HG02798 (cell line): ENCODE results near the gene DNAH2.
A peak's percentile ranks its signal among the peaks of the same experiment; 100 is the strongest.

Source experiments
- ATAC-seq: cut with Tn5 transposase; IDR thresholded peaks from one replicate; pipeline ENCODE4 v1.9.1; 2021; ENCODE audit warnings: mild to moderate bottlenecking; ENCODE audit not compliant: unreplicated experiment, poor library complexity

The DNAH2 gene

DNA sequence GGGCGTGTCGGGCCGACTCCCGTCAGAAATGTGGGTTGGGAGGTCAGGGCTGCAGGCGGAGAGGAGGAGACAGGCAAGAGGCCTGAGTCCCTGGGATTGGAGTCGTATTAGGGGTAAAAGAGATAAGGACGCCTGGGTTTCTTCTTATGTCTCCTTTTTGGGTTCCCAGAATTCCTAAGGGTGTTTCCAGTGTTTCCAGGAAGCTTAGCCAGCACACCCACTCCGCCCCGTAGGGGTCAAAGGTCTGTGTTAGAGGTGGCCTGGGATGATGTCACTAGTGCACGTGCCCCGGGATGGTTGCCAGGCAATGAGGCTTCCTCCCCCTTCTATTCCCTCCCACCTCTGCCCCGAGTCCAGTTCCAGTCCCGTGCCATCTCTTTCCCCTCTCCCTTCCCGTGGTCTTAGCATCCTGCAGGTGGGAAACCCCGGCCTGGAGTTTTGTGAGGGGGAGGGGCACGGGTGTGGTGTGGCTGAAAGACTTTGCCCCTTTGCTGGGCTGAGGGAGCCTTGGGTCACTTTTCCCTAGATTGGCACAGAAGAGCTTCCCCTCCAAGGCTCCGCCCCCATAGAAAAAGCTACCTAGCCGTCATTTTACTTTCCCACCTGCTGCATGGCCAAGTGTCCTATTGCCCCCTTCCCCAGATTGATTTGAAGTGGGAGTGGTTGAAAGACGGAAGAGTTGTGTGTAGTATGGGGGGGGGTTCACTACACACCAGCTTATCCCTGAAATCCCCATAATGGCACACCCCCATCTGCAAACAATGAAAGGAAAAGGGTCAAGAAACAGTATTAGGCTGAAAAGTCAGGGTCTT is 119.3 kb downstream of the DNAH2 start:
- ATAC-seq = no peak

DNA sequence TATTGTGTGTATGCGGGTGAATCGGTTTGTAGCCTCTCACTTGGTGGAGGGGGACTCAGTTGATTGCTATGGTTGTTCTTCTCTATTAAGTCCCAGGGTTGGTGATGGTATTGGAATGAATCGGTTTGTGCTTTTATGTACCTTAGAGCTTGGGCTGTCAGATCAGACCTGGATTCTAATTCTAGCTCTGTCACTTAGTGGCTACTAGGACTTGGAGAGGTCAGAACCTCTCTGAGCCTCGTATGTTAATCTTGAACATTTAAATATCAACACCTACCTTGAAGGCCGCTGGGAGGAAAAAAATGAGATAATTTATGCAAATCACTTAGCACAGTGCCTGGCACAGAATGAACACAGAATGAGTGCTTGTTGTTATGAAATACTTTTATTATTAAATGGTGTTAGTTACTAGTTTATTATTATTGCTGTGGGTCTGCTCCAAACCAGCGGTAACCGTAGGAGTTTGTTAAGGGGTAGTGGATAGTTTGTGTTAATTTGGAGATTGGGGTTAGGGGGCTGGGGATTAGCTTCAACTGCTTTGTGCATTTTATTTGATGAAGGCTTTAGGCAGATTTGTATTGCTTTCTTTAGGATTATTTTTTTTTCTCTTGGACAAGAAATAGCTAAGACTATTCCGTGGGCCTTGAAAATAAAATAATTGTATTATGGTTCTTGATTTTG is 120.0 kb downstream of the DNAH2 start:
- ATAC-seq = no peak

DNA sequence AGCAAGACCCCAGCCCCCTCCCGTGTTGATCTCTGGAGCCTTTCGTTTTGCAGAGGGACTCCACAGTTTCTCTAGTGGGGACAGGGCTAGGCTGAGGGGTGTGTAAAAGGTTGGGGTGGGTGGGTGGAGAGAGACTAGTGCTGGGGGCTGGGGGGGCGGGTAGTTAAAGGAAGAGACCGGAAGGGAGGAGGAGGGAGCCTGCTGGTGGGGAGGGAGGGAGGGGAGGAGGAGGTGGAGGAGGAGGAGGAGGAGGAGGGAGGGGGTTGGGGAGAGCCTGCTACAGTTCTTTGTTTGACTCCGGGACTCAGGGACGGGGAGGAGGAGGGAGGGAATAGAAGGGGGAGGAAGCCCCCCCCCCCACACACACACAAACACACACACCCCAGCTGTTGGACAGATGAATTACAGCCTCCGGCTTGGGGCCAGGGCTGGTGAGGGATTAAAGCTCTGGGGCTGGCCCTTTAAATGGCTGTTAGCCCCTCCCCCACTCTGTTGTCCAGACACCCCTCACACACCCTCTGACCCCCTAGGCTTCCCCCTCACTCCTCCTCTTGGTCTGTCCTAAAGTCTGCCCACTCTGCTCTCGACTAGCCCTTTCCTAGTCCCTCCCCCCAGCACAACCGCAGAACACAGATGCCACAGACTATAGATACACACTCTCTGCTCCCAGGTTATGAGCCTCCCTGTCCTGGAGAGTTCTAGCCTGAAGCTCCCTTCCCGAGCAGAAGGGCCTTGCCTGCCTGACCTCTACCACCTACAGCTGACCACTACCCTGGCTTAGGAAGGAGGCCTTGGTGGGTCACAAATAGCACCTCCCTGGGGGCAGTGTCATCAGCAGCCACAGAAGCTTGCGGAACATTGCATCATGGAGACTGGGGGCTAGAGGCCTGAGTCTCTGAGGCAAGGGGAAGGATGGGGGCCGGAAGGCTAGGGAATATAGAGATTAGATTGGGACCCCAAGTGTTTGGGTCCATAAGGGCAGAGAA is 120.8 kb downstream of the DNAH2 start:
- no peak for ATAC-seq

DNA sequence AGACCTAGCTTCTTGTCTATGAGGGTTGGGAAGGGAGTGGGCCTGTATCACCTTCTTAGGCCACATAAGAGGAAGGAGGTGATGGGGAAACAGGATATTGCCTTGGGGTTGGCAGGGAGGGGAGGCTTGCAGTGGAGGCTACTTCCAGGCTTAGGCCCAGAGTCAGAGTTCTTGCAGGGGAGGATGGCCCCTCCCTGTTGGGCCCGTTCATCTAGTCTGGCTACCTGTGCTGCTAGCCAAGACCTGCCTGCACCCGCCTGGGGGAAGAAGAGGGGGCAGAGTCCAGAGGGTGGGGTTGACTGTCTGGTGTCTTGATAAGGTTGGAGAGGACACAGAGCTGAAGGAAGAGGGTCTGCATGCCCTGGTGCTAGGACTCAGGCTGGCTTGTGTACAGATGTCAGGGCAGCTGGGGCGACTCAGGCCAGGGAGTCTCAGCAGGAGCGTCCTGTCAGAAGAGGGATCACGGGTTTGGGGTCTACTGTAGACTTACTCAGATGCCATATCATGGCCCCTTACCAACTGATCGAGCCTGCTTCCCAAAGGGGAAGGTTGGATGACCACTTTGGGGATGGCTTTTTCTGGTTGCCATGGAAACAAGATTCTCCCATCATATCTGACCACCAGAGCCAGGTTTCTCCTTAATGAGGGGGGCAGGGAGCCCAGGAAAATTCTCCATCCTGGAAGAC is 121.8 kb downstream of the DNAH2 start:
- ATAC-seq = no peak

DNA sequence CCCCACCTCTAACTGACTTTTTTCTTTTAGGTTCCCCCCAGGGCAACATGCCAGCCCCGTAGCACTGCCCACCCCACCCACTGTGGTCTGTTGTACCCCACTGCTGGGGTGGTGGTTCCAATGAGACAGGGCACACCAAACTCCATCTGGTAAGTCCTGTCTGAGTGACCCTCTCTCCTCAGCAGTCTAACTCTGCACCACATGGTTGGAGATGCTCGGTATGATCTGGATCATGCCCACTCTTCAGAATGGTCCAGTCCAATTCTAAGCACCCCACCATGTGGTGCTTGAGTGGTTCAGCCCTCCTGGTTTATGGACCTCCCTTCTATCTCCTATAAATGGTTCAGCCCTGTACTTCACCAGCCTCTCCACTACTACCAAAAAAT is 122.3 kb downstream of the DNAH2 start:
- no peak for ATAC-seq

DNA sequence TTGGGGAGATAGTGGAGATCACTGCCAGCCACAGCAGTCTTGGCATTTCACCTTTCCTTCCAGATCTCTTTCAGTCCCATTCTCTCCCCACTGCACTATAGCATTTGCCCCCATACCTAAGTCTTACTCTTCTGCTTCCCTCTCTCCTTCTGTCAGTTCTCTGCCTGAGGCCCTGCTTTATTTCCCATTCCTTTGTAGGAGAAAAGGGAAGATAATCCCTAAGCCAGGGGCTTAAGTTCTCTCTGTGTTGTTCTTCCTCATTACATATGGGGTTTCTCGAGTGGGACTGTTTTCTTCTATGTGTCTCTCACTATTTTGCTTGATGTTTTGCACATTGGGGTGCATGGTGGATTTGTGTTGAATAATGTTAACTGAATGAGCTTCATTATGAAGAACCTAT is 122.9 kb downstream of the DNAH2 start:
- ATAC-seq = no peak

DNA sequence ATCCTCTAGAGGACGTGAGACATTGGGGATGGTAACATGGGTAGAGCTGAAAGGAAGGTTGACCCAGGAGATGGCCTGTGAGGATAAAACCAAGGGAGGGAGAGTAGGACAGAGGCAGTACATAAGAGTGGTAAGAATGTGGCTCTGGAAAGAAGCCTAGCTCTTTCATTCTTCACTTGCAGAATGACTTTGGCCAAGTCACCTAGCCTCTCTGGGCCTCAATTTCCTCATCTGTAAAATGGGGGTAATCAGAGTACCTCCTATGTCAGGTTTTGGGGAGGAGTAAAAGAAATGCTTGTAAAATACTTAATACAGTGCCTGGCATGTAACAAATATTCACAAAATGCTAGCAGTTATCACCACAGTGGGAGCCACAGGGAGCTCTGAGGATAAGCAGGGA is 123.3 kb downstream of the DNAH2 start:
- no peak for ATAC-seq

DNA sequence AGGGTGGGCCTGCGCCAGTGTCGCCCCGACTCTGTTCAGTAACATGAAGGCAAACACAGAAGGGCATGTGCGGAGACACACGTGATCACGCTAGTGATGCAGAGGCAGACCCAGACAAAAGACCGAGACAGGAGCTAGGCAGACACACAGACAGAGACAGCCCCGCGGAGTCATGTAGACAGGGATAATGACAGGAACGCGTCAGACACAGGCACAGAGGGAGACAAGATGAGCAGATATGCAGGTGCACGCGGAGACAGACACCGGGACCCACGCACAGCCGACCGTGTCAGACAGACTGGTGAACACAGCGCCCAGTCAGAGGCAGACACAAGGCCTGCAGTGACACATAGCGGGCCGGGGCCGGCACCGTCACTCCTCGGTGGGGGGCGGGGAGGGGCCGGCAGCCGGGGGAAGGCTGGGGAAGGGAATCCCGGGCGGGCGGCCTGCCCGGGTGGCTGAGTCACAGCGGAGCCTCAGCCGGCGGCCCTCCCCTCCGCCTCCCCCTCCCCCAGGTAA is 123.9 kb downstream of the DNAH2 start:
- ATAC-seq = peak; percentile 6

DNA sequence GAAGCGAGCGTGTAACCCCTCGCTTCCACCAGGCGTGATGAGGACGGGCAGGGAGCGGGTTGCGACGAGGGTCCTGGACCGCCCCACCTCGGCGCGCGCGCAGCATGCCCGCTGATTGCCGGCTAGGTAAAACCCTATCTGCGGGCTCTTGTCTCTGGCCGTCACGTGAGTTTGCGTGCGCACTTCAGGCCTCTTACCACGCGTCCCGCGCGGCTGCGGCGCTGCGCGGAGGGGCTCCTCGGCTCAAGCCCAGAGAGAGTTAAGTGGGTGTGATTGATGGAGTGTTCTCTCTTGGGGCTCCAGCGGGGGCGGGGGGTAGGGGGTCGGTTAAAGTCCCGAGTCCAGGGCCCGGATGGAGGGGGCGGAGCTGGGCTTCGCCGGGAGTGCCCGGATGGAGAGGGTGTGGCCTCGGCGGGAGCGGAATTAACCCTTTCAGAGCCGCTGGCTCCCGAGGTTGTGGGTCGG is 124.4 kb downstream of the DNAH2 start:
- peak; percentile 31 for ATAC-seq

DNA sequence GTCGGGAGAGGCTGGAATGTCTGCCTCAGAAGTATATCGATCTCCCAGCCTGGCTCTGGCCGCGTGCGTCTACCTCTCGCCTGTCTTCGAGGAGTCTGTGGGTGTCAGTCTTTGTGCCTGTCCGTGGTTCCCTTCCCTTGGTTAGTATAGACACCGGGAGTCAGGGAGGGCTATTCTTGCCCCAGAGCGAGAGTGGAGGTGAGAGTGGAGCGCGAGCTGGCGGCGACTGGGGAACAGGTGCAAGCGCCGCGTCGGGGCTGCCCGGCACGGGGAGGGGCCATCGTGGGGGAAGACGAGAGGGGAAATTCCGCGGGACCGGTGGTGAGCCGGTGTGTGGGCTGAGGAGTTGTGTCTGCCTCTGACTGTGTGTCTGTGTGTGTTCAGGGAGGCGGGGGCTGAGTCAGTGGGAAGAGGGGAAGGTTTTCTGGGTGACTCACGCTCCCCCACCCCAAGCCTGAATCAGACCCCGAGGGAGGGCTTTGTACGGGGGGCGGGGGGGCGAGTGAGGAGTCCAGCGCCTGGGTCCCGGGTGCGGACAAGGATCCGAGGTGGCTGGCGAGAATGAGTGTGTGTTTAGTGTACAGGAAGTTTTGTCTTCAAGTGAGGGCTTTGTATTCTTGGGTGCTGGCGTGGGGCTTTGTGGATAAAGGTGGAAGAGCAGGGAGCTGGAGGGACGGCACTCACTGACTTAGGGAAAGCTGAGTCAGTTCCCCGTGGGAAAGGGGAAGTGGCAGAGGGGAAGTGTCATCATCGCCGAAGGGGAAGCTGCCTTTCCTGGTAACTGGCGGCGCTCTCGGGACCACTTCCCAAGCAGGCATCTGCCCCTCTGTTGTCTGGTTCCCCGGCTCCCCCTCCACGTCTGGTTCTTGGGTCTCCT is 125.1 kb downstream of the DNAH2 start:
- ATAC-seq = peak; percentile 32

DNA sequence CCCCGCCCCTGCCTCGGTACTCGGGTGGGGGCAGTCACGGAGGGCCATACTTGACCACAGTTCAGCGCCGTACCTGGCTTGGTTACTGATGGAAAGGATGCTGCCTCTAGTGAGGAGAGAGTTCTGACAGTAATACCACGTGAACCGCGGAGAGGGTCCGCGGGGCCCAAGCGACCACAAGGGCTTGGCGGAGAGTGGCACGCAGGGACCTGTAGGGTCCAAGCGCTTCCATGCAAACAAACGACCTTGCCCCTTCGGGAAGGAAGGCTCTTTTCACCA is 125.7 kb downstream of the DNAH2 start:
- no peak for ATAC-seq

DNA sequence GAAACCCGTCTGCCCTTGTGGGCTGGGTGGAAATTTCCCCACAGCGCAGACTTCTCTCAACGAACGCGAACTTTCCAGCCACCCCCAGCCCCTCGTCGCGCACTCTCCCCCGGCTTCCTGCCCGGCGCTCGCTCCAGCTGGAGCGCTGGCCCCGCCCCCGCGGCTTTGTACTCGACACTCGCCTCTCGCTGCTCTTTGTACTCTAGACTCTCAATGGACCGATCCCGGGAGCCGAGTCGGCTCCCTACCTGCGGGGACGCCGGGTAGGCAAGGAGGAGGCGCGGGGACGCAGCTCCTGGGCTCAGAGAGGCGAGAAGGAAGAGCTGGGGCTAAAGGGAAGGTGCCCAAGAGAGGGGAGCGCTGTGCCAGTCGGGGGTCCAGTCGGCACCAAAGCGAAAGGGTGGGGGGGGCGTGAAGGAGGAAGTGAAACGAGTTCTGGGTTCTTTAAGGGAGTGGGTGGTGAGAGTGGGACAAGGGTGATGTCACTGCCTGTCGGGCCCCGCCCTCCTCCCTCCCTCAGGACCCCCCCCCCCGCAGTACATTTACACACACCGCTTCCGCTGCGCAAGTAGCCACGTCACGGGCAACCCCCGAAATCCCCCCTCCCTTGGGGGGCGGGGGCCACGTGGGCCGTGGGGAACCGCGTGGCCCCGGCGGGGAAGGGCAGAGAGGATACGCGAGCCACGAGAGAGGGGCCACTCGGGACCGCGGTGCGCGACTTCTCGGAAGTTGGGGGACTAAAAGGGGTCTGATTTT is 126.2 kb downstream of the DNAH2 start:
- peak; percentile 34 for ATAC-seq

DNA sequence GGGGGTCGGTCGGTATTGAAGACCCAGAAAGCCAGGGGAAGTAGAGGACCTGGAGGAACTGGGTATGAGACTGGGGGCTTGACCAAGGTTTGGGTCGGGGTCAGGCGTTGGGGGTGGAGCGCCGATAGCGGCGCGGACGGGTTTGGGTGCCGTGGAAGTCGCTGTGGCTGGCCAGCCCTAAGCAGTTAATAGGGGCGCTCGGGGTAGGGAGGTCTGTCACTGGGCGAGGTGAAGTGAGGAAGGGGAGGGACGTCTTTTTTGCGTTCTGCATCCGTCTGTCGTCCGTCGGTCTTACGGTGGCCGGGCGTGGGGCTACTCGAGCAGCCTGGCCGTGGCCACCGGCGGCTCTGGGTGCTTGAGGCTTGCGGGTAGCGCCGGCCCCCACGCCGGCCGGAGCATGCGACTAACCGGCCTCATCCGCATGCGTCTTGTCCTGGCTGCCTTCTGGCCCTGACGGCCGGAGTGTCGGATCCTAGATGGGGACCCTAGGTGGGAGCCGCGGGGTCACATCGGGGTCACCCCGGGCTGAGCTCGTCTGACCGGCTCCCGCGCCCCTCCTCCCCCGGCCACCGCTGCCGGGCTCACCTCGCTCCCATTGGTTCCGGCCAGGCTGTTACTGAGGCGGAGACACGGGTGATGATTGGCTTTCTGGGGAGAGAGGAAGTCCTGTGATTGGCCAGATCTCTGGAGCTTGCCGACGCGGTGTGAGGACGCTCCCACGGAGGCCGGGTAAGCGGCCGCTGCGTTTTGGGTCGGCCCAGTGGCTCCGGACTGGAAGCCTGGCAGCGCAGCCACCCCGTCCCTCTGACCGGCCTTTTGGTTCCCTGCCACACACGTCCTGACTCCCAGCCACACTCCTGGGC is 127.0 kb downstream of the DNAH2 start:
- peak; percentile 53 for ATAC-seq

DNA sequence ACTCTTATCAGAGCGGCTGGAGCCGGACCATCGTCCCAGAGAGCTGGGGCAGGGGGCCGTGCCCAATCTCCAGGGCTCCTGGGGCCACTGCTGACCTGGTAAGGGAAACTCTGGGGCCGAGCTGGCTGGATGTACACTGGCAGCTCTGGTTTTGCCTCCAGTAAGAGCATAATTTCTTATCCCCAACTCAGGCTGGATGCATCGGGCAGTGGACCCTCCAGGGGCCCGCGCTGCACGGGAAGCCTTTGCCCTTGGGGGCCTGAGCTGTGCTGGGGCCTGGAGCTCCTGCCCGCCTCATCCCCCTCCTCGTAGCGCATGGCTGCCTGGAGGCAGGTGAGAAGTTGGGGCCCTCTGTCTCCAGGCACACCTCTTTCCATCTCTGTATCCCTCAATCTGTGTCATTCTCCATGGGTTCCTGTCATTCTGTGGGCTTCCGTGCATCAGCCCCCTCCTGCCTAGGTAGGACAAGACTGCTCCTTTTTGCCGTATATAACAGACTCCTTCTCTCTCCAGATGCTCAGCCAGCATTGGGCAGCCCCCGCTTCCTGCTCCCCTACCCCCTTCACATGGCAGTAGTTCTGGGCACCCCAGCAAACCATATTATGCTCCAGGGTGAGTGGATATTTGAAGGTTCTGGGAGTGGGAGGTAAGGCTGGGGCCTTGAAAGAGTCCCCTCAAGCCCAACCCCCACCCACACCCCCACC is 128.0 kb downstream of the DNAH2 start:
- no peak for ATAC-seq

DNA sequence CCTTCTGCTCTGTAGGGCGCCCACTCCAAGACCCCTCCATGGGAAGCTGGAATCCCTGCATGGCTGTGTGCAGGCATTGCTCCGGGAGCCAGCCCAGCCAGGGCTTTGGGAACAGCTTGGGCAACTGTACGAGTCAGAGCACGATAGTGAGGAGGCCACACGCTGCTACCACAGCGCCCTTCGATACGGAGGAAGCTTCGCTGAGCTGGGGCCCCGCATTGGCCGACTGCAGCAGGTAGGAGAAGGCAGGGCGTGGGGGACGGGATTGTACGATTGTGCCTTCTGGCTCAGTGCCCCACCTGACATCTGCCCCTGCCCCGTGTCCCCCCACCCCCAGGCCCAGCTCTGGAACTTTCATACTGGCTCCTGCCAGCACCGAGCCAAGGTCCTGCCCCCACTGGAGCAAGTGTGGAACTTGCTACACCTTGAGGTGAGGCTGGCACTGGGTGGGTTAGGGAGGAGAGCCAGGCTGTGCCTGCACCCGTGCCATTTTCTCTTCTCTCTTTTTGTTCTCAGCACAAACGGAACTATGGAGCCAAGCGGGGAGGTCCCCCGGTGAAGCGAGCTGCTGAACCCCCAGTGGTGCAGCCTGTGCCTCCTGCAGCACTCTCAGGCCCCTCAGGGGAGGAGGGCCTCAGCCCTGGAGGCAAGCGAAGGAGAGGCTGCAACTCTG is 128.7 kb downstream of the DNAH2 start:
- ATAC-seq = no peak
